Measurements from ENCODE around the gene WDR72. TPM values are rescaled to one million over a fixed set of nuclear protein-coding genes. Genes with fewer than 3 reads are reported as not detected.

WDR72 gene
- total and polyA plus RNA-seq, 4 donors: 0.10 to 0.97 (median 0.45) TPM

GRCh38 chr15:53477981-53478766, 281.3 kb downstream of the WDR72 start:
- Histone ChIP-seq H3K36me3 (ENCODE audit: control insufficient read depth in 4 of 4, insufficient read depth in 4 of 4, low read length in 4 of 4) (no peaks in the 10 kb centered on the region), H3K9me3 (ENCODE audit: control insufficient read depth in 4 of 4, insufficient read depth in 3 of 4, low read length in 3 of 4) (peaks cover 0 to 5% (median under 1%) of the 10 kb centered on the region in 4 donors), H3K27ac (ENCODE audit: low read depth in 1 of 2, low read length in 1 of 2) (no peak overlapping the region), H3K27me3 (ENCODE audit: control insufficient read depth in 3 of 3, insufficient read depth in 3 of 3, low read length in 2 of 3) (no peaks in the 10 kb centered on the region), H3K4me1 (ENCODE audit: control insufficient read depth in 5 of 5, insufficient read depth in 5 of 5, low read length in 5 of 5) (no peaks in the 10 kb centered on the region), H3K4me3 (no peak overlapping the region), H3K9ac (ENCODE audit: insufficient read depth in 1 of 2, low read length in 2 of 2) (no peak overlapping the region)
- WGBS, 2 donors: 79 to 88% methylated on average over 9 of the region's 9 CpGs
- no peak for DNase-seq
- no peak for ATAC-seq (ENCODE audit: insufficient read depth, low FRiP score)
- no peak for TF ChIP-seq CTCF (IDR thresholded peaks at IDR 0.05; ENCODE audit: control extremely low read depth, extremely low read depth)

DNA sequence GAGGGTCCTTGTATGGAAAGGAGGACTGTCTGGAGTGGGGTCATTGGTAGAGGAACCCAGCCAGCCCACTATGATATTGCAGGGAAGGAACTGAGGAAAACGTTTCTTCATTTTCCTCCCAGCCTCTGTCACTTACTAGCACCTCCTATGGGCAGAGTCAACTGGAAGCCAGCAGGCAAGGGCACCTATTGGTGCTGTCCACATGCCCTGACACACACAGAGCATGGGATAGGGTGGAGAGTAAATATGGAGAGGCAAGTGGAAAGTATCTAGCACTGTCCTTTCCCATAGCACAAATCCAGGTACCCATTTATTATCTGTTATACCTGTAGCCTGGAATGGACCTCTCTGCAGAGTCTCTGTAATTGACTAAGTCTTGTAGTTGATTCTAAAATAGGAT, 285.6 kb downstream of the WDR72 start:
- TF ChIP-seq CTCF (IDR thresholded peaks at IDR 0.05; ENCODE audit: control extremely low read depth, extremely low read depth): no peak
- H3K4me1 ChIP-seq (ENCODE audit: control insufficient read depth in 5 of 5, insufficient read depth in 5 of 5, low read length in 5 of 5): no peaks in the 10 kb centered on the region
- no peak overlapping the region for H3K27ac ChIP-seq (ENCODE audit: low read depth in 1 of 2, low read length in 1 of 2)
- no peaks in the 10 kb centered on the region for H3K36me3 ChIP-seq (ENCODE audit: control insufficient read depth in 4 of 4, insufficient read depth in 4 of 4, low read length in 4 of 4)
- DNase-seq (no peak), ATAC-seq (ENCODE audit: insufficient read depth, low FRiP score) (no peak)
- no peaks in the 10 kb centered on the region for H3K27me3 ChIP-seq (ENCODE audit: control insufficient read depth in 3 of 3, insufficient read depth in 3 of 3, low read length in 2 of 3)
- no peak overlapping the region for H3K9ac ChIP-seq (ENCODE audit: insufficient read depth in 1 of 2, low read length in 2 of 2)
- 32 to 52% methylated on average over 1 of the region's 1 CpG for WGBS, 2 donors
- H3K9me3 ChIP-seq (ENCODE audit: control insufficient read depth in 4 of 4, insufficient read depth in 3 of 4, low read length in 3 of 4): peaks cover 0 to 2% (median 0%) of the 10 kb centered on the region in 4 donors
- no peak overlapping the region for H3K4me3 ChIP-seq

- Histone ChIP-seq H3K4me1 (ENCODE audit: control insufficient read depth in 5 of 5, insufficient read depth in 5 of 5, low read length in 5 of 5) (no peaks in the 10 kb centered on the region), H3K27ac (ENCODE audit: low read depth in 1 of 2, low read length in 1 of 2) (no peak overlapping the region), H3K9me3 (ENCODE audit: control insufficient read depth in 4 of 4, insufficient read depth in 3 of 4, low read length in 3 of 4) (peaks cover 0 to 2% (median 0%) of the 10 kb centered on the region in 4 donors), H3K36me3 (ENCODE audit: control insufficient read depth in 4 of 4, insufficient read depth in 4 of 4, low read length in 4 of 4) (no peaks in the 10 kb centered on the region), H3K4me3 (no peak overlapping the region), H3K9ac (ENCODE audit: insufficient read depth in 1 of 2, low read length in 2 of 2) (no peak overlapping the region), H3K27me3 (ENCODE audit: control insufficient read depth in 3 of 3, insufficient read depth in 3 of 3, low read length in 2 of 3) (no peaks in the 10 kb centered on the region)
- DNase-seq: no peak
- 75 to 82% methylated on average over 4 of the region's 4 CpGs for WGBS, 2 donors
- TF ChIP-seq CTCF (IDR thresholded peaks at IDR 0.05; ENCODE audit: control extremely low read depth, extremely low read depth): no peak
- no peak for ATAC-seq (ENCODE audit: insufficient read depth, low FRiP score)
Measured at GRCh38 chr15:53473435-53473834, 286.0 kb downstream of the WDR72 start.

Data from lung (tissue), 12 donors.